ENCODE results near the gene SMIM23. TPM values are rescaled to one million over a fixed set of nuclear protein-coding genes. Genes with fewer than 3 reads are reported as not detected.

The SMIM23 gene
- total RNA-seq, 1 experiment from 2014 or later: not detected

DNA sequence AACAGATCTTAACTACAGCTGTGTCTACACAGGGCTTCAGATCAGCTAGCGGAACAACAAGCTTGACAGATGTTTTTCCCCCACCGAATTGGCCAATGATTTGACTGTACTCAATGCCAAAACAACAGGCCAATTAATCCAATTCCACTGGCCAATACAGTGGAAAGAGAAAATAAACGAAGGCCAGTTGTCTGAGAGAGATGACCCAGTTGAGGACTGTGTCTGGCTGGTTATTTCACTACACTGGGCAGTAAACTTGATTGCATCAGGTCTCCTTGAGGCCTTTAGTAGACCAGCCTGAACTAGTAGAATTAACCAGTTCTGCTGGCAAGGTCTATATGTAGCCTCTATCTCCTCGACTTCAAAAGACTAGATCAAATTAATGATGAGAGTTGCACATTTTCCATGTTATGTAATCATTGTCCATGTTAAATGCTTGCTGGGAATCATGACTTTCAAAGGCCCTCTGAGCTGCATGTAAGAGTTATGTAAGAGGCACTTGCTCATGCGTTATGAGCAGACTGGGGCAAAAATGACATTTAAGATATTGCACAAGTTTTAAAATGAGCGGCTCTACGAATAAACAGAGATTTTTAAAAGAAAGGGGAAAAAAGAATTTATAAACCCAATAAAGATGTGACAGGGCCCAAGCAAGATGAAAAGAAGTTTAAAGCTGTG is 28.3 kb downstream of the SMIM23 start:
- DNase-seq (ENCODE audit: low read depth): no peak

DNA sequence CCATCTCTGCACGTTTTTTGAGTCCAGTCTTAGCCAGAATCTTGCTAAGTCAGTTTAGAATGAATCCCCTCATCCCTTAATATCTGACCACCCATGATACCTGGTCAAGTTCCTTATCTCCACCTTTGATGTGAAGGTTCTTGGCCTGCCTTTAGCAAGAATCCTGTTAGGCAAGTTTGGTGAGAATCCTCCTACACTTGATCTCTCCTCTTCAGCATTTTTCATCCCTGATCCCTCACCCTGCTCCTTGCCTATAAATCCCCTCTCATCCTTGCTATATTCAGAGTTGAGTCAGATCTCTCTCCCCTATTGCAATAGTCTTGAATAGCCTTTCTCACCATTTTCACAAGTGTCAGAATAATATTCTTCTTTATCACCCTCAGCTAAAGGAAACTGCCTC is 31.0 kb downstream of the SMIM23 start:
- DNase-seq (ENCODE audit: low read depth): no peak

DNA sequence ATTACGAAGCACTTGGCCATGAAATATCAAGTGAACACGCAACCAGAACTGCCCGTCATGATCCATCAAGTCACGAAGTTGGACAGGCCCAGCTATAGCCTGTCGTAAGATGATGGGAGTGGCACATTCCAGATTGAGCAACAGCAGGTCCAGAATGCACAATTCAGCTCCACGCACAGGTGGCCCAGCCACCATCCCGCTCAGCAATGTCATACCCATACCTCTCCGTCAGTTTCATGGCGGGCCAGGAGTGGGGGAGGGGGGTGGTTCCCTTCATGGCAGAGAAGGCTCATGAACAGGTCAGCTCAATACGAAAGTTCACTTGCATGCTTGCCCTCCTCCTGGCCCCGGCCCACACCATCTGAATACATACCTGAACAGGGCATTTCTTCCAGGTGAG is 34.9 kb downstream of the SMIM23 start:
- DNase-seq (ENCODE audit: low read depth): no peak

DNA sequence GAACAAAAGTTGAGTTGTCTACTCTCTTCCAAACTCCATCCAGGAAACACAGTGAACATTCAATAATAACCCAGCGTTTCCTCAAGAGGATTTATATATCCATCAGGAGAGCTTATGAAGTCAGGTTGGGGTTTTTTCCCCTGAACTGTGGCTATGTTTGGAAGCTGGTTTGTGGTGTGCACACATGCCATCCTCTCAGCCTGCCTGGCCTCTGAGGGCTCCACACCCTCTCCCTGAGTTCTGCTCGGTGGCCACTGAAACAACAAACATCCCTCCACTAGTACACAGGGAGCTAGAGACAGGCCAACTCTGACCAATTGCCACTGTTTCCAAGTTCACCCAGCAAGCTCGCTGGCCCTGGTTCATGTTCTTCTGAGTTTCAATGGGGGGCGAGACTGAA is 35.7 kb downstream of the SMIM23 start:
- DNase-seq (ENCODE audit: low read depth): no peak

DNA sequence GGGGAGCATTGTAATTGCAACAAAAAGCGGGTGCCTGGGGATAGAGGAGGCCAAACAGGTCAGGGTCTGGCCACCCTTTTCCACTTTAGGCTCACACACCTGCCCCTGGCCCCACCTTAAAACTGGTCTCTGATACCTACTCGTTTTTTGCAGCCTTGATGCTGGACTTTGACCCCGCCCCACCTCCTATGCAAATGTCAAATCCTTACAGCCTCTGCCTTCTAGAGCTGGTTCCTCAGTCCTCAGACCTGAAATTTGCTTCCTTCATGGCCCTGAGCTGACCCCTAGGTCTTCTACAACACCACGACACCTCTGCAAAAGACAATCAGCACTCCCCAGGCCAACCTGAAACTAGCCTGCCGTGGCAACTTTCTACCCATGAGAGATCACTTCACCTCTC is 37.7 kb downstream of the SMIM23 start:
- DNase-seq (ENCODE audit: low read depth): no peak

DNA sequence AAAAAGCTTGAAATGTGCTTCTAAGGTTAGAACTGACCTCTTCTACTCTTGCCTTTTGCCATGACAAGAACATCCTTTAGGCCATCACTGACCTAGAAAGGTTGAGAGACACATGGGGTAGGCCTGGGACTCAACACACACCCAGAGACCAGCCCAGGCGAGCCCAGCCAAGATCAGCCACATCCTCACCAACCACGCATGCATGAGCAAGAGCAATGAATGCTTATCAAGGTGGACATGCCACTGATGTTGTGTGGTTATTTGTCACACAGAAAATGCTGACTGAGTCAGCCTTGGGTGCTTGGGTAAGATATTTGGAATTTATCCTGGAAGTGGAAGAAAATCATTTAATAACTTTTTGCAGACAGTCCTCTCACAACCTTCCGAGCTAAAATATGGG is 39.4 kb downstream of the SMIM23 start:
- peak; percentile 66 for DNase-seq (ENCODE audit: low read depth)

DNA sequence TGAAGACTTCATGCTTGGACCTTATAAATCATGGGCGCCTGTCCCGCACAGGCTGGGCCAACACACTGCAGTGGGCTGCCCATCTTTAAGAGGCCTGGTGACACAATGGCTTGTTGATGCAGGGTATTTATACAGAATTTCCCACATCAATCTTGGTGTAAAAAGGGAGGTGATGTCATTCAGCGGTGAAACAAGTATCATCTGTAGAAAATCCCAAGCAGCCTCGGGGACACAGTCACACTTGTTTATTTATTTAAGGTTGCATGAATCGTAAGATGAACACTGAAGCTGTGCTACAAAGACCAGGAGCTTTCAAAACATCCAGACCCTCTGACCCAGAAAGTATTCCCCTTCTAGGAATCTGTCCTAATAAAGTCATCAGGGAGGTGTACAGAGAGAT is 40.5 kb downstream of the SMIM23 start:
- DNase-seq (ENCODE audit: low read depth): peak; percentile 80

DNA sequence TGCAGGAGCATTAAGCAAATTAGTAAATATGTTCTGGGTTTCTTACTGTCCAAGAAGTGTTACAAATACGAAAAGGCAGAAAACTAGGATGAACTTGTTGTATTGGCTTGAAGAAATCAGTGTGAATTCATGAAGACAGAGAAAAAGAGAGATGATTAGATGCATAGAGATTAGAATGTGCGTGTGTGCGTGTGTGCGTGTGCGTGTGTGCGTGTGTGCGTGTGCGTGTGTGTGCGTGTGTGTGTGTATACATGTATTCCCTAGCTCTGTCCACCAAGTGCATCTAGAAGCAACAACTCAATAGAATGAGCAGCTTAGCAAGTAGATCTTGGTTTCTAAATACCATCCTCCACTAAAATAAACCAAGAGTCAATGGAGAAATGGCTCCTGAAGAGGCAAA is 41.5 kb downstream of the SMIM23 start:
- no peak for DNase-seq (ENCODE audit: low read depth)

DNA sequence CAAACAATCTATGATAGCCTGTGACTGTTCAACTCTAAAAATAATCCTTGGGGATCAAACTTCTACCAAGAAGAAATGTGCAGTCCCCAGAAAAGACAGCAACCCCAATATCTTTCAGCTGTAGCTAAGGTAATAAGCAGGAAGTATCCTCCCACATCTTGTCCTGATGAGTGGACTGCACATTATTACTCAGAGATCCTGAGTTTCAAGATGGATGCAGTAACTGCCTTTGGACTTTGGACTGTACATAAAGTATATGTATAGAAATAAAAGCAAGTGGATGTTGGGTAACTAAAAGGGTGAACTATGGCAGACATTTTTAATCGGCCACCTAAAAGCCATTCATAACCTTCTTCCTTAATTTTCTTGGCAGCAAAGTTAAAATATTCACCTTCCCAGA is 45.1 kb downstream of the SMIM23 start:
- no peak for DNase-seq (ENCODE audit: low read depth)

DNA sequence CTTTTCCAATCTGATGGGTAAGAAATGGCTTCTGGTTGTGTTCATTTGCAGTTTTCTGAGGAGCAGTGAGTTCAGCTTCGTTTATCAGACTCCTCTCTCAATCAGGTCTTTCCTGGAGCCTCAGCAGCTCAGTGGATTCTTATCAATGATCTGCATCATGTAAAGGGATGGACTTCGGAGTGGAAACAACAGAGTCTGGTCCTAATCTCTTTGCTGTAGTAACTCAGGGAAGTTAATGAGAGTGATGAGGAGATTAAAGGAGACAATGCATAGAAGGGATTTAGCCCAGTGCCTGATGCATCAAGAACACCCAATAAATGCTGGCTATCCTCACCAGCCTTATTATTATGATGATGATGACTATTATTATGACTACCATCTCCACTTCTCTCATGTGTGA is 47.2 kb downstream of the SMIM23 start:
- DNase-seq (ENCODE audit: low read depth): no peak

DNA sequence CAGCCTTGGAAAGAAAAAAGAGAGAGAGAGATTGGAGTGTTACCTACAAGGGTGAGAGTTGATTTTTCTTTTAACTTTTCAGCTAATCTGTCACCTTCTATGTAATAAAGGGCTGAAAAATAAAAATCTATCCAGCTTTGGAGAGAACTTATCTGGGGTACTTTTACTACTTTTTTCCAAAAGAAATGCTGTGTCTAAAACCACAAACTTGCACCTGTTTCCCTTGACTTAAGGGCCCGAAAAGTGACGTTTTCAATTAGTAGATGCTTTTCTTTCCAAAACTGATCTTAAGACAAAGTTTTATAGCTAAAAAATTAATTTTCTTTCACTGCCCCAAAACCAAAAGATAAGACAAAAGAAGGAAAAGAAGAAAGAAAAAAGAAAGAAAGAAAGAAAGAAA is 48.8 kb downstream of the SMIM23 start:
- DNase-seq (ENCODE audit: low read depth): no peak

DNA sequence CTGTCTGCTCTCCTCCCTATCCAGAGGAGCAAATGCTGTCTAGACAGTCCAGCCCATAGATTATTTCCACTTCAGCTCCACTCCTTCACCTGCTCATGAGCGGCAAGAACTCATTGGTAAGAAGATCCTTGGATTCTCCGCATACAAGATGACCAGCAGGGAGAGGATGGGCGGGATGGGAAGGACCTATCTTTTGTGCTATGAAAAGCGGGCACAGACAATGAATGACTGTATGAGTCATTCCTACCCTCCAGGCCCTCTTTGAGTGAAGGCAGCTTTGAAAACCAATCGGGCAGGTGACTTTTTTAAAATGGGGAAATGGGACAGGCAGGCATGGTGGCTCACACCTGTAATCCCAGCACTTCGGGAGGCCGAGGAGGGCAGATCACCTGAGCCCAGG is 49.4 kb downstream of the SMIM23 start:
- DNase-seq (ENCODE audit: low read depth): peak; percentile 25

DNA sequence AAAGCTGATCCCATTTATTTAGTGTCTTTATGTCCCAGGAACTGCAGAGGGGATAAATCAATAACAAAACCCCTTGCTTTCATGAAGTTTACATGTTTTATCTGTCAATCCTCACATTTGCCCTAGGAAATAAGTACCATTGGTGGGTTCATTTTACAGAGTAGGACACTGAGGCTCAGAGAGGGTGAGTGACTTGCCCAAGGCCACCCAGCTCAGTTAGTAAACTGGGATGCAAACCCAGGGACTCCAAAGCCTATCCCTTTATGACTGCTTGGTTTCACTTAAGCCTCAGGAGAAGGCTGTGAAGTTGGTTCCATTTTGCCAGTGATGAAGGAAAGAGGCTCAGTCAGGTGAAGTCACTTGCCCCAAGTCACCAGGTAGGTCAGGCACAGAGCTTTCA is 51.9 kb downstream of the SMIM23 start:
- DNase-seq (ENCODE audit: low read depth): no peak

DNA sequence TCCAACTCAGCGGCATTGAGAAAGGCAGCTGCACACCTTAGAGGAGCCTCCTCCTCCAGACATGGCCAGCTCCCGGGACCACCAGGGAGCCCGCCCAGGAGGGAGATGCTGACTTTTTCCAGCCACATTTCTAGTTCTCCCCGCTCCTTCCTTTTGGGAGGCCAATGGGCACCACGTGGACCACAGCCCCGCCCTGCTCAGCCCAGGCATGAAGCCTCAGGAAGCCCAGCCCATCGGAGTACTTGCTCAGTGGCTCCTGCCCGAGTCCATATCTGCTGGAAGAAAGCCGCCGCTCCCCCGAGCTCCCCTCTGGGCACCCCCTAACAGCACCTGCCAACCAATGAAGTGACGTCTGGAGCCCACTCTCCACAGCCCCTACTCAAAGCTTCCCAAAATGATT is 52.4 kb downstream of the SMIM23 start:
- DNase-seq (ENCODE audit: low read depth): no peak

DNA sequence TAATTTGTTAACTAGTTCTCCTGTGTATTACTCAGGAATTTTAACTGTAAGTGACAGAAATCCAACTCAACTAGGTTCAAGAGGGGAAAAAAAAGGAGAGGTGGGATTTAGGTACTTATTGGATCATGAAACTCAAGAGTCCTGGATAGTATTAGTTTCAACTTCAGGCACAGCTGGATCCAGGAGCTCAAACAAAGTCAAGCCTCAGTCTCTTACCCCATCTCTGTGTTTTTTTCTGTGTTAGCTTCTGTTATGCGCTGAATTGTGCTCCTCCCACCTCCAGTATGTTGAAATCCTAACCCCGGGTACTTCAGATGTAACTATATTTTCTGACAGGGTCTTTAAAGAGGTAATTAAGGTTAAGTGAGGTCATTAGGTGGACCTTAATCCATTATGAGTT is 53.5 kb downstream of the SMIM23 start:
- DNase-seq (ENCODE audit: low read depth): no peak

DNA sequence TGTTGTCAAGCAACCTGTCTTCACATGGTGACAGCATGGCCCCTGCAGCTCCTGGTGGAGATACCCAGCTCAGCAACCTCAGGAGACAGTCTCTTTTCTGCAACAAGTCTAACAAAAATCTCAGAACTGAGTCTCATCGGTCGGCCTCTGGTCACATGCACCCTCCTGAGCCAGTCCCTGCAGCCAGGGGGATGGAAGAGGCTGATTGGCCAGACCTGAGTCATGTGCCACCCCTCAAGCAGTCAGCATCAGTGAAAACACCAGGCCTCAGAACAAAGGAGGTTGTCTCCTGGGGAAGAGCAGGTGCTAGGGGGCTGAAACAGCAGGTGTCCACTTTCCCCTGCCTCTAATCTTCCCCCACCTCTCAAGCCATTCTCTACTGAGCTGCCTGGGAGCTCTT is 54.4 kb downstream of the SMIM23 start:
- no peak for DNase-seq (ENCODE audit: low read depth)

Other genes starting within 250 kb of the SMIM23 start
- 38.5 and 75.0 TPM in 2 replicates for gene FBXW11, start 220.8 kb downstream of the SMIM23 start, total RNA-seq (2014; rRNA removed; shearing (Covaris generic))

Data from M059J (cell line).